Epithelial cell of proximal tubule (primary cell): Measurements from ENCODE around the gene SLC31A2. TPM values are rescaled to one million over a fixed set of nuclear protein-coding genes. Genes with fewer than 3 reads are reported as not detected.

Experiments used
- DNase-seq: peaks from one replicate; pipeline ENCODE4 v3.0.0-alpha.2; 2011; ENCODE audit warnings: low read depth
- H3K4me3 ChIP-seq: 2 replicates; pipeline ENCODE4 v1.5.1; 2011; ENCODE audit warnings: low read depth, mild to moderate bottlenecking, low read length
- CTCF ChIP-seq: conservative IDR thresholded peaks from 2 replicates; pipeline ENCODE4 v1.5.1; 2012; ENCODE audit warnings: low read depth, mild to moderate bottlenecking, low read length
- total RNA-seq: library from RNA; depleted of rRNA; stranded (reverse); fragments of >200 nt; gene quantifications from 2 replicates; pipeline ENCODE4 v1.2.3, GENCODE V29; 2015

The SLC31A2 gene
- total RNA-seq, 1 donor from 2014 or later = 3.7 TPM

DNA sequence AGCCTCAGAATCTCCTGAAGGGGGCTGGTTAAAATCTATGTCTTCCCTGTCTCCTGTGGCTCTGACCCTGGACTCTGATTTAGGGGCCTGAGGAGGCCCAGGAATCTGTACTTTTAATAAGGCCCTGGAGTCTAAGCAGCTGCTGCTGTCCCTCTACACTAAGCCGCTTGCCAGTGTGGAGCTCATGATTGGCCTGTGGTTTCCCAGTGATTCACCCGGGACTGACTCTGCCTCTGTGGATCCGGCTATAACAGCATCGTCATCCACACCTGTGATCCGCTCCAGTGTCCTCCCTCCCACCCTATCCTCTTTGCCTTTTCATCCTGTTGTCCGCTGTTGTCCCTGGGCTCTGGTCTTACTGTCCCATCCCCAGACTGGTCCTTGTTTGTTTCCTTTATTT is 3.7 kb downstream of the SLC31A2 start:
- TF ChIP-seq CTCF = no peak
- no peak for DNase-seq
- H3K4me3 ChIP-seq = no peak overlapping the region

GRCh38 chr9:113154946-113155345 is 4.1 kb downstream of the SLC31A2 start:
- TF ChIP-seq CTCF = no peak
- no peak for DNase-seq
- H3K4me3 ChIP-seq = no peak overlapping the region

DNA sequence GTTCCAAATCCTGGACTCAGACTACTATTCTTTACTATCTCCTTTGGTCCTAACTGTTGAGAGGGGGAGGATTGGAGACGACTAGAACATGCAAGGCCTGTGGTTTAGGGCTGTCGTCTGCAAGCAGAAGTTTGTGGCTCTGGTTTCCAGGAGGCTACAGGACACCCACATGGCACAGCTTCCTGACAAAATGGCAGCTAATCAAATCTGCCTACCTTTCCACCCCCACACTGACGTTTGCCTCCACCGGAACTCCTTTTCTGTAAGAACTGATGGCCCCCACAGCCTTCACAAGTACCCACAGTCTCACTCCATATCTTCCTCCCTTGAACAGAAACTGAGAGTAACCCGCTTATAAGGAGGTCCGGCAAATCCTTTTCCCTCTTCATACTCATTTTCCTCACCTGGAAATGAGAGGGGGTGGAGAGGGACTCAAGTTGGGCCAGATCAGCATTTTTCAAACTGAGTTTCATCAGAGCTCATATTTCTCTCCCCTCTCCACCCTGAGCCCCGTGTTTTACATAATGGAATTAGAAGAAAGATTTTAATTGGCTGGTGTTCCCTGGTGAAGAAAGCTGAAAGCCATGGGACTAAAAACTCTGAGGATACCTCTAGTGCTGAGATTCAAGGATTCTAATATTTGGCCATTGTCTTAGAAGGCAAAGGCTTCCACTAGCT is 5.2 kb downstream of the SLC31A2 start:
- TF ChIP-seq CTCF = no peak
- no peak for DNase-seq
- H3K4me3 ChIP-seq = no peak overlapping the region

DNA sequence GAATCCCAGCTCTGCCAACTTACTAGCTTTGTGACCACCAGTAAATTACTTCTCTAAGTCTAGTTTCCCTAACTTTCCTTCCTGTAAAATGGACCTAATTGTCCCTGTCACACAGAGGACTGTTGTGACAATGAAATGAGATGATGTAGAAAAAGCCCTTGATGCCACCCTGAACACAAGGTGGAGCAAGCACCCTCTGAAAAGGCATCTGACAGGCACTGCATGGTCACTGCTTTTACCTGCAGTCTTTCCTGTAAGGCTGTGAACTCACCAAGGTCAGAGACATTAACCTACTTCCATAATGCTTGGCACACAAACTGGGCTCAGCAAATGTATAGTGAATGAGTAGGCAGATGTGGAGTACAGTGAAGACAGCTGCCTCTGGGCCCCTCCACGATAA is 6.1 kb downstream of the SLC31A2 start:
- no peak for TF ChIP-seq CTCF
- DNase-seq = no peak
- no peak overlapping the region for H3K4me3 ChIP-seq

DNA sequence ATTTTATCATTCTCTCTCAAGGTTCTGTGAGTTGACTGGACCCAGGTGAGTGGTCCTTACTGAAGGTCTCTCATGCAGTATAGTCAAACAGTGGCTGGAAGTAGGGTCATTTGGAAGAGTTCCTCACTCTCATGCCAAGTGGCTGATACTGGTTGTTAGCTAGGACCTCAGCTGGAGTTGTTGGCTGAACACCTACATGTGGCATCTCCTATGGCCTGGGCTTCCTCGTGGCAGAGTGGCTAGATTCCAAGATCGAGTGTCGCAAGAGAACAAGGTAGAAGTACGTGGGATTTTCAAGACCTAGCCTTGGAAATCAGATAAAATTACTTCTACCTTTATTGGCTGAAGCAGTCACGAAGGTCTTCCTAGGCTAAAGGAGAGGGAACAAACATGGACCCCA is 7.6 kb downstream of the SLC31A2 start:
- H3K4me3 ChIP-seq = no peak overlapping the region
- TF ChIP-seq CTCF = no peak
- no peak for DNase-seq

DNA sequence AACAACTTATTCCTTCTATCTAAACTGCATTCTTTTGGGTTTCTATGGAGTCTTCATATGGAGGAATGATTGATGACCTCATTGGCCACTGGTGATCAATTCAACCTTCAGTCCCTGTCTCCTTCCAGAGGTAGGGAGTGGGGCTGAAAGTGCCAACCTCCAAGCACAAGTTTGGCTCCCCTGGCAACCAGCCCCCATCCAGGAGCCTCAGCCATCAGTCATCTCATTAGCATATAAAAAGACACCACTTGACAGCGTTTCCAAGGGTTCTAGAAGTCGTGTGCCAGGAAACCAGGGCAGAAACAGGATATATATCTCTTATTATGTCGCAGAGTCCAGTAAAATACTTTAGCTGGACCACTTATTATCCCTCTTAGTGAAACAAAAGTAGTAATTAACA is 9.8 kb downstream of the SLC31A2 start:
- DNase-seq = no peak
- no peak overlapping the region for H3K4me3 ChIP-seq
- no peak for TF ChIP-seq CTCF

DNA sequence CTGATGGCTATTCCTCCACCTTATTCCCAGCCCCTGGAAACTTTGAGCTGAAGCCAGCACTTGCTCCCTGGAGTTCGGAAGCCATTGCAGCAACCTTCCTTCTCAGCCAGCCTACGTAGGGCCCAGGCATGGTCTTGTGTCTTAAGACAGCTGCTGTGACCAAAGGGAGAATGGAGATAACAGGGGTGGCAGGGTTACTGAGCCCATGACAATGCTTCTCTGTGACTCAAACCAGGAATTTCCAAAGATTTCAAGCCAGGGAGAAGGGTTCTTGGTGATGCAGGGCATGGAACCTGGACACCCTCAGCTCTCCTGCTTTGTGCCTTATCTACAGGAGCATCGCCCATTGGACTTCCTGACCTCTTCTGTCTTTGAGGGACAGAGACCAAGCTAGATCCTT is 12.2 kb downstream of the SLC31A2 start:
- DNase-seq = no peak
- no peak for TF ChIP-seq CTCF
- H3K4me3 ChIP-seq = no peak overlapping the region
